GM18867 (cell line): ENCODE measurements around the gene SRMS.
"Not testable (repeated sequence)": the region's sequence is repeated elsewhere in the genome, so short reads cannot be mapped to it uniquely, and the experiment has no call there.

Source experiments
- ATAC-seq: cut with Tn5 transposase; IDR thresholded peaks from one replicate; pipeline ENCODE4 v1.9.1; 2021; ENCODE audit warnings: mild to moderate bottlenecking, moderate library complexity; ENCODE audit not compliant: unreplicated experiment

SRMS gene

DNA sequence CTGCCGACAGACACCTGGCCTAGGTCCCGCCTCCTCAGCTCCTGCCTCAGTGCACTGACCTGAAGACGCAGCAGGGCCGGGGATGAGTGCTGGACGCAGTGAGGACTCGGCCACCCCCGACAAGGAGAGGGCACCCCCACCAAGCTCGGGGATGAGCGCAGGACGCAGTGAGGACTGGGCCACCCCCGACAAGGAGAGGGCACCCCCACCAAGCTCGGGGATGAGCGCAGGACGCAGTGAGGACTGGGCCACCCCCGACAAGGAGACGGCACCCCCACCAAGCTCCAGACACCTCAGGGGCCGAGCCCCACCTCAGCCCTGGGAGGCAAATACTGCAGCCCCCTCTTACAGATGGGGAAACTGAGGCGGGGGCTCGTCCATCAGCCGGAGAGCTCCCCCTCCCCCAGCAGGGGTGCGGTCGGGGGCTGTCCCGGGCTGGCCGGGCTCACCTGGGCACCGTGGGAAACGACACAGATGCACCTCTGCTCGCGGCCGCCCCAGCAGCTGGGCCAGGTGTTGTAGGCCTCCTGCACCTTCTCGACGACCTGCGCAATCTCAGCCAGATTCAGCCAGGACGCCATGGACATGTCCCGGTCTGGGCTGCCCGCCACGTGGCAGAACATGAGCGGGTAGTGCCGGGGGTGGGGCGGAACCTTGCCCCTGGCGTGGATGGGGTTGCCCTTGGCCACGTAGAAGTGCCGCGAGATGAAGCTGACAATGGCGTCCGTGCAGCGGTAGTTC is 19.0 kb upstream of the SRMS start:
- no peak for ATAC-seq

DNA sequence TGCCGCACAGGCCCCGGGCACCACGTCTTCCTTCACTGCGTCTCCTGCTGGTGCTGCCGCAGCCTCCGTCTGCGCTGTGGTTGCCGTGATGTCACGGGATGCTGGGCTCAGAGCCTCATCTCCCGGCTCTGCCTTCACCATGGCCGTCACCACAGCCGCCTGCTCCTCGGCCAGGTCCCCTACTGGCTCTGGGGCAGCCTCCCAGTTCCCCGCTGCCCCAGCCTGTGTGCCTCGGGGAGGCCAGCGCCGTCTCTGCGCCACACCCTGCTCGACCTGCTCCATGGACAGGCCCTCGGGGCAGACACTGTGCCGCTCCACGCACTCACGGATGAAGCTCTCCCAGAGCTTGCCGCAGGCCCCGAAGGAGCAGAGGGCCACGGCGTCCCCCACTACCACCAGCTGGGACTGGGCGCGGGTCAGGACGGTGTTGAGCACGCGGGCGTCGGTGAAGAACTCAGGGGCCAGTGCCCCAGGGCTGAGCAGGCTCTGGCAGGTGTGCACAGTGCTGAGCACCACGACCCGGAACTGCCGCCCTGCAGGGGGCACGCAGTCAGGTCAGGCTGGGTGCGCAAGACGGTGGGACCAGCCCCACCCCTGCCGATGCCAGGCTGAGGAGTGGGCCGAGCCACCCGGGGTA is 18.3 kb upstream of the SRMS start:
- ATAC-seq, result no peak

DNA sequence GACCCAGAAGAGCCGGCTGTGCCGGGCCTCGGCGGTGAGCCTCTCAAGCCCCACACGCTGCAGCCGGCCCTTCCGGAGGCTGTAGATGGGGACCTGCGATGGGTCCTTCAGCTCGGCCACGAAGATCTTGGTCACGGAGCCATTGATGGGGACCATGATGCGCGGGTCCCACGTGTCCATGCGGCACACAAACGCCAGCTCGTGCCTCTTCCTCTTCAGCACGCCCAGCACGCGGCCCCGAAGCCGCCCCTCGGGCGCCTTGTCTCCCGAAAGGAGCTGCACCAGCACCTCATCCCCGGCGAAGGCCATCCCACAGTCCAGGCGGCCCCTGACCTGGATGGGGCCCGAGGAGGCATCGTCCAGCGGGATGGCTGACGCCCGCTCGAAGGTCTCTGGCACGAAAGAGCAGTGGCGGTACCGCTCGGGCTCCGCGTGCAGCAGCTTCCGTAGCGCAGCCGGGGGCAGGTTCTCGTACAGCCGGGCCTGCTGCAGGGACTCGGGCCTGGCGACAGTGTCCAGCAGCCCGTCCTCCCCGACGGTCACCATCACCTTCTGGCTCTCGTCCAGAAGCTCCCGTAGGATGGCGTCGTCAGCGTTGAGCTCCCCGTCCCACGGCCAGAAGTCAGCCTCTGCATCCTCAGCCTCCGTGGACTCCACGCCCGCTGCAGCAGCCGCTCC is 17.6 kb upstream of the SRMS start:
- ATAC-seq, result no peak

DNA sequence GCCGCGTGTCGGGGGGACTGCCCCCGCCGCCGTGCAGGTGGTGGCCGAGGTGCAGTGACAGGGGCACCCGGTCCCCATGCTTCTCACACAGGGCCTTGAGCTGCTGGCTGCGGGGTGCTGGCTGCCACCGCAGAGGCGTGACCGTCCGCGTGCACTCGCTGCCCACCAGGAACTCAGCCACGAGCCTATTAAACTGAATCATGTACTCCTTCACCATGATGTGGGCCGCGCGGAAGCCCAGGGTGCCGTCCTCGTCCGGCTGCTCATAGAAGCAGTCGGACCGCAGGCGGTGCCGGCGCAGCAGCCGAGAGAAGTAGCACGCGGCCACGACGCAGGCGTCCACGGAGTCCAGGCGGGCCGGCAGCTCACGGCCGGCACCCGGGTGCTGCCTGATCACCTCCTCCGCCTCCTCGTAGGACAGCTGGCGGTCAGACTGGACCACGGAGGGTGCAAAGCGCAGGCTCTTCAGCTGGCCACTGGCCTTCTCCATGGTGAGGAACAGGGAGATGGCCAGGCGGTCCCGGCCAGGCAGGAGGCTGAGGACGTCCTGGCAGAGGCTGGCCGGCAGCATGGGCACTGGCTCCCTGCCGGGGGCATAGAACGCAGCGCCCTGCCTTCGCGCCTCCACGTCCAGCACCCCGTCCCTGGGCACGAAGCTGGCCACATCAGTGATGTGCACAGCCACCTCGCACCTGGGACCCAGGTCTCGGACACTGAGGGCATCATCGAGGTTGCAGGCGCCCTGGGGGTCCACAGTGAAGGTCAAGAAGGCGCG is 16.7 kb upstream of the SRMS start:
- no peak for ATAC-seq

DNA sequence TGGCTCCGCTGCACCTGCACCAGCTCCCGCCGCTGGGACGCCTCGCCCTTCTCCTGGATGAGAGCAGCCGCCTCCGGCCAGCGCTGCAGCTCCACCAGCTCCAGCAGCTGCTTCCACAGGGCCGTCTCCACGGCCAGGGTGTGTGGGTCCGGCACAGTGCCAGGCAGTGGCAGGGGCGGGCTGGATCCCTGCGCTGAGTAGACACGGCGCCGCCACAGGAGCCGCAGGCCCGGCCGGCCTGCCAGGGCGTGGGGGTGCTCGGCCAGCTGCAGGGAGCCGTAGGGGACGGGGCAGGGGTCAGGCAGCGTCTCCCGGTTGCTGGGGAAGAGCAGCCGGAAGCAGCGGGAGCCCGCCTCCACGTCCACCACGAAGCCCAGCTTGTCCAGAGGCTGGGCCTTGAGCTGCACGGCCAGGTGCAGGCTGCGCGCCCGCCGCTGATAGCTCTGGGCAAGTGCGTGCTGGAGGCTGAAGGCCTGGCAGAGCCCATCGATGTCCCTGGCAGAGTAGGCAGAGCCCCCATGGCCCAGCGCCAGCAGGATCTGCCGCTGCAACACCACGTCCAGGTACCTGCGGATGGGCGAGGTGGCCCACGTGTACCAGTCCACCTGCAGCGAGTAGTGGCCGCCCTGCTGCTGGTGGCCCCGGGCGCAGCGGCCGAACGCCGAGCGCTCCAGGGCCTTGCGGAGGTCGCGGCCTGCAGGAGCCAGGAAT is 15.8 kb upstream of the SRMS start:
- ATAC-seq, result no peak

DNA sequence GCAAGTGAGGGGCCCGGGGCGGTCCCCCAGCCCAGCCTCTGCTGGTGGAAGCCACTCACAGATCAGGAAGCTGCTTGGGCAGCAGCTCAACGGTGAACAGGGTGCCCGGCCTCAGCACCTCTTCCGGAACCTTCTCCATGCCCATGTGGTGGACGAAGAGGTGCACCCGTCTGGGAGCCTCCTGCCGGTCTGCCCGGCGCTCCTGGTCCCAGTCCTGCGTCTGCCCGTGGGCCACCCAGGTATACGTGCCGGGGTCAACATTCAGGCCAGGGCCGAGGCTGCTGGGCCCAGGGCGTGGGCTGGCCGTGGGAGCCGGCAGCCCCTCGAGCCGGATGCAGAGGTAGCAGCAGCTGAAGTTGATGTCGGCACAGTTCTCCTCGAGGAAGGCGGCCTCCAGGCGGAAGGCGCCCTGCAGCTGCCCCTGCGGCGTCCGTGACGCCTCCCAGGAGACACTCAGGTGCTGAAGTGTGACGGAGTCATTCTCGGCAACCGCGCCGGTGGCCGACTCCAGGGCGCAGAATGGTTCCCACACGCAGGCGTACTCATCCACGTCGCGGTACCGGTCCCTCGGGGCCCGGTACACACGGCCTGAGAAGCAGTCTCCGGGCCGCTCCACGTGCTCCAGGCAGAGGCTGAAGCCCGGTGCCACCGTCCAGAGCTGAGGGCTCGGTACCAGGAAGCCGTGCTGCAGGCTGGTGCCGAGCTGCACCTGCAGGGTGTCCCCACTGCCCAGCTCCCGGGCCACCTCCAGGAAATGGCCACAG is 15.1 kb upstream of the SRMS start:
- ATAC-seq, result peak; percentile 33

DNA sequence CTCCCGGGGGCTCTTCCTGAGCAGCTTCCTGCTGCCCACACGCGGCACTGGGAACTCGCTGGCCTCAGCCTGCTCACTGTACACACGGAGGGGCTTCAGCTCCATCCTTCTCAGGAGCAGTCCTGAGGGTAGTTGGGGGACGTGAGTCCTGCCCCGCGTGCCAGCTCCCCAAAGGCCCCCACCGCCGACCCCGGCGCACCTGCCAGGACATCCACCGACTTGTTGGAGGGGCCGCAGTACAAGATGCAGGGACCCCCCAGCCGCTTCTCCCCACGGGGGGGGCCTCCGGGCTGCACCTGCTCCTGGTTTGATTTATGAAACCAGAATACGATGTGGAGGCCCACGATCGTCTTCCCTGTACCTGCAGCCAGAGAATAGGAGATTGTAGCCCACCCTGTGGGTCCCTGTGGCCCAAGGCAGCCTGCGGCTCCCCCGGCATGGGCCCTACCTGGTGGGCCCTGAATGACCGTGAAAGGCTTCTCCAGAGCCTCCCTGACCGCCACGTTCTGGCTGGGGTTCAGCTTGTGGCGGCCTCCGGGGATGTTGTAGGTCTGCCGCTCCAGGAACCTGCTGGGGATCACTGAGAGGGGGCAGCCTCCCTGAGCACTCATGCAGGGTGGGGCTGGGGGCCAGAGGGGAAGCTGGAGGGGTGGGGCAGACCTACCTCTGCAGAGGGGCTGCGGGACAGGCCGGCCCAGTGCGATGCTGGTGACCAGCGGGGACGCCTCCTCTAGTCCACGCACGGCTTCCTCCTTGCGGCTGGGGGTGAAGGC is 14.3 kb upstream of the SRMS start:
- no peak for ATAC-seq

DNA sequence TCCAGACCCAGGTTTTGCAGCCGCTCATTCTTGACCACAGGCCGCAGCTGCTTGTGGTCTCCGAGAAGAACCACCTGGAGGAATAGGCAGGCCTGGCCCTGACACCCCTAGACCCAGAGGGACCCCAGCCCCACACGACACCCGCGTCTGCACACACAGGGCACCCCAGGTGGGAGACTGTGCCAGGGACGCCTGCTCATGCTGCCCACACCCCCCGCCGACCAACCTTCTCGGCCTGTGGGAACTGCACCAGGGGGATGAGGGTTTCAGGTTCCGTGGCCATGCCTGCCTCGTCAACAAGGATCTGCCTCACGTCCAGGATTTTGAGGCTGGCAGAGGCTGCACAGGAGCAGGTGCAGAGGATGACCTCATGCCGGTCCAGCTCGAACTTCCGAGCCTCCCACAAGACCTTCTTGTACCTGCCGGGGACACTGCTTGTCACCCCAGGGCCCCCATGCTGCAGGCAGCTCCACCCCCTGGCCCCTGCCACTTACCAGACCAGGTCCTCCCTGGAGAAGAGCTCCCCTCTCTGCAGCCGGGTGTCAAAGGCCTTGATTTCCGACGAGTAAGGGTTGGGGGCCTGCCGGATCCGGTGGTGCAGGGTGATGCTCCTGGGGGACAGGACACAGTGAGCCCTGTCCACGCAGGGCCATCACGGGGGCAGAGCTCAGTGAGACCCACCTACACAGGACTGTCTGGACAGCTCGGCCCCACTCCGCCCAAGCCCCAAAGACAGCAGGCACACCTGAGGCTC is 13.5 kb upstream of the SRMS start:
- ATAC-seq, result no peak

DNA sequence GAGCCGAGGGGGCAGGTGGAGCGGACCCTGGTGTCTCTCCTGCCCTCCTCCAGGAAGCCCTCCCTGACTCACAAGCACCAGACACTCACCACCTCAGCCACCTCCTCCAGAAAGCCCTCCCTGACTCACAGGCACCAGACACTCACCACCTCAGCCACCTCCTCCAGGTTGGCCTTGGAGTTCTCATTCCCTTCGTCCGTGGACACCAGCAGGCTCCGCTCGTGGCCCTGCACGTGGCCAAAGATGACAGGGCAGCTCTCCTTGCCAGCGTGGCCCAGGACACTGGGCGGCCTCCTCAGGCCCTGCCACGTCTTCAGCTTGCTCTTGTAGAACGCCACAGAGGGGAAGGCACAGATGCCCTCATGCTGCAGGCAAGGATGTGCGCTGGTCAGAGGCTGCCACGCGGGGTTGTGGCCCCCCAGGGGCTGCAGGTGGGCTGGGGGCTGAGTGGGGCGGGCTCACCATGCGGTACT is 12.8 kb upstream of the SRMS start:
- no peak for ATAC-seq

DNA sequence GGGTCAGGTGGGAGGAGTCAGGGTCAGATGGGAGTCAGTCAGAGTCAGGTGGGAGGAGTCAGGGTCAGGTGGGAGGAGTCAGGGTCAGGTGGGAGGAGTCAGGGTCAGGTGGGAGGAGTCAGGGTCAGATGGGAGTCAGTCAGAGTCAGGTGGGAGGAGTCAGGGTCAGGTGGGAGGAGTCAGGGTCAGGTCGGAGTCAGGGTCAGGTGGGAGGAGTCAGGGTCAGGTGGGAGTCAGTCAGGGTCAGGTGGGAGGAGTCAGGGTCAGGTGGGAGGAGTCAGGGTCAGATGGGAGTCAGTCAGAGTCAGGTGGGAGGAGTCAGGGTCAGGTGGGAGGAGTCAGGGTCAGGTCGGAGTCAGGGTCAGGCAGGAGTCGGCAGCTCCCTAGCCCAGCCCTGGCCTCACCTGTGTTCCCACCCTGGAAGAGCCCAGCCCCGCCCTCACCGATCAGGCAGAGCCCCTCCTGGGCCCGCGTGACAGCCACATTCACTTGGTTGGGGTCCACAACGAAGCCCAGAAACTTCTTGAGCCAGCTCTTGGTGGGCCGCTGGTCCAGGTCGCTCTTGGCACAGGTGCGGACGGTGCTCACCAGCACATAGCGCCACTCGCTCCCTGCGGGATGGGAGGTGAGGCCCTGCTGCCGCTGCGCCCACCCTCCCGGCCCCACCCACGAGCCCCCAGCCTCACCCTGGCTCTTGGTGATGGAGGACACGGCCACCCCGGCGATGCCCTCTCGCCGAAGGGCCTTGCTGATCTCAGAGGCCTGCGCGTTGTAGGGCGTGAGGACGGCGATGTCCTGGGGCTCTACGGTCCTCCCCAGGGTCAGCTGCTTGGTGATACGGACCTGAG is 12.2 kb upstream of the SRMS start:
- ATAC-seq, result not testable (repeated sequence)

DNA sequence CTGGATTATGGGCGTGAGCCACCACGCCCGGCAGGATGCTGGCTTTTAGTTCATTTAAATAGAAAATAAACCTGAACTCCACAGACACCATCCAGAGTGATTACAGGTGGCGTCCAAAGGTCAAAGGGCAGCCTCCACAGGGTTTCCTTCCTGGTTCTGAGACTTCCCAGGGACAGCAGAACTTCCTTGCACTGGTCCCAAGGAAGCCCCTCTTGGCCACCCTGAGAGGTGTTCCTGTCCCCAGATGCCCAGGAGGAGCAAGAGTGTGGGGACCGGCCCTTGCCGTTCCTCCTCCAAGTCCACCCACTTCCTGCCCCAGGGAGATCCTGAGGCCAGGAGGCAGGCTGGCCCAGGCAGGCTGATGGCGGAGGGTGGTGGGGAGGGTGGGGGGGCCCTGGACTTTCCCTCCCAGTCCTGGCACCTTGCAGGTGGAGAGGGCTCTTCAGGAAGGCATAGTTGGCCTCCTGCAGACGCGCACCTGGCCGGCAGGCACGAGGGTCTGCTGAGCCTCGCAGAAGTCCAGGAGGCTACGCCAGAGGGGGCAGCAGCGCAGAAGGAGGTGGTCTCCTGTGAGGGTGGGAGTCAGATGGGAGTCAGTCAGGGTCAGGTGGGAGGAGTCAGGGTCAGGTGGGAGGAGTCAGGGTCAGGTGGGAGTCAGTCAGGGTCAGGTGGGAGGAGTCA is 11.4 kb upstream of the SRMS start:
- no peak for ATAC-seq

DNA sequence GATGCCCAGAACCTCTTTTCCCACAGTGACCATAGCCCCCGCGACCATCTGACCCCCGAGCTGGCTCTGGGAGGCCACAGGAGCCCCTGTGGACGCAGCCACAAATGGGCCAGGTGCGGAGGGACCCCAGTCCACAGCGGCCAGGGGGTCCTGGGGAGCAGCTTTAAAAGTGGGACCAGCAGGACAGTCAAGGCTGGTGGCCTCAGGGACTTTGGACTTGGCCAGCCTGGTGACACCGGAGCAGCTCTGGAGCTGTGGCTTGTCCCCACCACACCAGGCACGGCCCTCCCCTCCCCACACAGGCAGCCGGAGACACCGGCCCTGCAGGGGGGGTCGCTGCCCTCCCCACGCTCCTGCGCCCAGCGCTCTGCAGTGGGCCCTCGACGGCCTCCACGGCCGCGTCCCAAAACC is 9.9 kb upstream of the SRMS start:
- no peak for ATAC-seq

DNA sequence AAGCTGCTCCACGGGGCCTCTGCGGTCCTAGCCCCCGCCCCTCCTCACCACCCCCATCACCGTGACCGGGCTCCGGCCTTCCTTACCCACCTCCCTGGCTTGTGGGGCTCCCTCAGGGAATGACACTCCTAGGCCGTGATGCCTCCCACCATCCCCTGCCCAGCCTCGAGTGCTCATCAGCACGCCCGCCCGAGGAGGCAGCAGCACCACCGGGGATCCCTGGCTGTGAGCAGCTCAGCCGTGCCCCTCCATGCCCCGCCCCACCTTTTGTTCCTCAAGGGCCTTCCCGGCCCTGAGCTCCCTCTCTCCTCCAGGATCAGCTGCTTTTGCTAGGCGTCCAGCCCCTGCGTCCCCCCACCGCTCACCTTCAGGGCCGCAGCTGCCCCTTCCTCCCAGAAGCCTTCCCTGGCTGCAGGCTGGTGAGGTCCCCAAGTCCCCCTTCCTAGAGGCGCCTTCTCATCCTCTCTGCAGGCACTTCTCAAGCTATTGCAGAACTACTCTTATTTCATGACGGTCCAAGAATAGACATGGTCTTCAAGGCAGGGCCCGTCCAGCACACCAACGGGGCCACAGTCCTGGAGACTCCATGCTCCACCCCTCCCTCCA is 9.4 kb upstream of the SRMS start:
- ATAC-seq, result no peak

DNA sequence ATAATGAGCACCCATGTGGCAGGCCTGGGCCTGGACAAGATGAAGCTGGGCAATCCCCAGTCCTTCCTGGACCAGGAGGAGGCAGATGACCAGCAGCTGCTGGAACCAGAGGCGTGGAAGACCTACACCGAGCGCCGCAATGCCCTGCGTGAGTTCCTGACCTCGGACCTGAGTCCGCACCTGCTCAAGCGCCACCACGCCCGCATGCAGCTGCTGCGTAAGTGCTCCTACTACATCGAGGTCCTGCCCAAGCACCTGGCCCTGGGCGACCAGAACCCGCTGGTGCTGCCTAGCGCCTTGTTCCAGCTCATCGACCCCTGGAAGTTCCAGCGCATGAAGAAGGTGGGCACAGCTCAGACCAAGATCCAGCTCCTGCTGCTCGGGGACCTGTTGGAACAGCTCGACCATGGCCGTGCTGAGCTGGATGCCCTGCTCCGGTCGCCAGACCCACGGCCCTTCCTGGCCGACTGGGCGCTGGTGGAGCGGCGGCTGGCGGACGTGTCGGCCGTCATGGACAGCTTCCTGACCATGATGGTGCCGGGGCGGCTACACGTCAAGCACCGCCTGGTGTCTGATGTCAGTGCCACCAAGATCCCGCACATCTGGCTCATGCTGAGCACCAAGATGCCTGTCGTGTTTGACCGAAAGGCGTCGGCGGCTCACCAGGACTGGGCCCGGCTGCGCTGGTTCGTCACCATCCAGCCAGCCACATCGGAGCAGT is 8.3 kb upstream of the SRMS start:
- no peak for ATAC-seq

DNA sequence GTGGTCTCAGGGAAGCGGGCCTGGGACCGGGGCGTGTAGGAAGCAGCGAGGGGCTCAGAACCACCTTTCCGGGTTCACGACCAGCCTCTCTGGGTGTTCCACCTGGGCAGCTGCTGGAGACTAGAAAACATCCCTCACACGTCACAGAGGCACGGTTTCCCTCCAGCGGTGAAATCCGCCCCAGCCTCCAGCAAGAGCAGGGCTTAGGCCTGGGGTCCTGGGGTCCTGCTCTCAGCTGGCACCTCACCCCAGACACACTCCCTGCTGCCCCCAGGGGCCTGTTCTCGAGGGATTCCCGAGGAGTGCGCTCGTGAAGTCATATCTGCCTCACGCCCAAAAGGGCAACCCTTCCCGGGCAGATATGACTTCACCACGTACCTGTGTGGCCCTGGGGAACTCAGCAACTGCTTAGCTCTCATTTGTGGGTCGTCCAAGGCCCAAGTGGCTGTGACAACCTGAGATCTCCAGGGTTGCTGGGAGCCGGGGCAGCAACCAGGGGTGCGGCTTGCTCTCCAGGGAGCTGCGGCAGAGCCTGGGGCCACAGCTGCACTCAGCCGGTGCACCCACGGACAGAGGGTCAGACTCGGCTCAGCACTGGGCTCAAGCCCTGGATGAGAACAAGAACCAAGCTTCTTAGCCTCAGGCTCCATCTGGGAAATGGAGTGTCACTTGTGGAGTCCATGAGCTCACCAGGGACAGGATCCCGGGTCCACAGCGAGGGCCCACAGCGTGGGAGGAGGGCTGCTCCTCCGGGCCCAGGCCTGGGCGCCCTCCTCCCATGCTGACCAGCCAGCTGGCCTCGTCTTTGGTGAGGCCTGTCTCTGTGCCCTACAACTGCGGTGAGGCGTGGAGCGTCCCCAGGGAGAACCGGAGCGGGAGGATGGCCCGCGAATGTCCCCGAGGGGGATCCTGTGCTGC is 7.1 kb upstream of the SRMS start:
- no peak for ATAC-seq
